GM21786 (cell line): ENCODE results near the gene NDUFS2.
A peak's percentile ranks its signal among the peaks of the same experiment; 100 is the strongest.

Experiments used
- ATAC-seq: cut with Tn5 transposase; IDR thresholded peaks from one replicate; pipeline ENCODE4 v1.9.1; 2021; ENCODE audit not compliant: unreplicated experiment

NDUFS2 gene

DNA sequence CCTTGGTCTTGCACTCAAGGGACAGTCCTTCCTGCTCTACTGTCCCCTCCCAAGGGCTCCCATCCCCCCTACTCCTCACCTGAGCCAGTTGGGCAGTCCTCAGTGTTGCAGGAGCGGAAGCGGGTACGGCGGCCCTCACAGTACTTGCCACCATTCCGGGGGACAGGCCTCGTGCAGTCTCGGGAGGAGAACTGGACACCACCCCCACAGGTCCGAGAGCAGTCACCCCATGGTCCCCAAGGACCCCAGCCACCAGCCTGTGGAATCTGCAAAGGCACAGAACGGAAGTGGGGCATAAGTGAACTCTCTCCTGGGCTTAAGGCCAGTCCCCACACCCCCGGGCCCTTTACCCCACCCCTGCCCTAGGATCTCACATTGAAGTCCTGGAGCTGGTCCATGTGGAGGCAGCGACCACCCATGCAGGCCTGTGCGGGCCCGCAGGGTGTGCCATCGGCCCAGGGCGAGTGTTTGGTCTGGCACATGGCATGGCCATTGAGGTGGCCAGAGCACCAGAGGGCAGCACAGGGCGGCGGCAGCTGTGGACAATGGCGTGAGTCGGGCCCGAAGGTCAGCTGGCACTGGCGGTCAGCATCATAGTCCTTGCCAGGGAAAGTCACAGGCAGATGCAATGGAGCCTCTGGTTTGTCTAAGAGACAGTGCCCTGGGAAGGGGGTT is 8.5 kb upstream of the NDUFS2 start:
- no peak for ATAC-seq

DNA sequence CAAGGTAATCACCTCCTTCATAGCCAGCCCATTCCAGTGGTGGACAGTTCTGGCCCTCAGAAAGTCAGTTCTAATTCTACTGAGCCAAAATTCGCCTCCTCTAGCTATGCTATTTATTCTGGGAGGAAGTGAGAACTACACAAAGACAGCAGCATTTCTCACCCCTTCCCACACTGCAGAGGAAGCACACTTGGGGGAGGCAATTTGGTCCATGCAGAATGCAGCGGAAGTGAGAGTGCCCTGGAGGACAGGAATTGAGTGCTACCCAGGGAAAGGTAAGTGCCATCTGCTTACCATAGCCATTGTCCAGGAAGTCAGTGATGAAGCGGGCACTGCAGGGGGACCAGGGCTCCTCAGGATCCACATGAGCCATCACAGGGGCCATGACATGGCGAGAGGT is 7.0 kb upstream of the NDUFS2 start:
- peak; percentile 78 for ATAC-seq

DNA sequence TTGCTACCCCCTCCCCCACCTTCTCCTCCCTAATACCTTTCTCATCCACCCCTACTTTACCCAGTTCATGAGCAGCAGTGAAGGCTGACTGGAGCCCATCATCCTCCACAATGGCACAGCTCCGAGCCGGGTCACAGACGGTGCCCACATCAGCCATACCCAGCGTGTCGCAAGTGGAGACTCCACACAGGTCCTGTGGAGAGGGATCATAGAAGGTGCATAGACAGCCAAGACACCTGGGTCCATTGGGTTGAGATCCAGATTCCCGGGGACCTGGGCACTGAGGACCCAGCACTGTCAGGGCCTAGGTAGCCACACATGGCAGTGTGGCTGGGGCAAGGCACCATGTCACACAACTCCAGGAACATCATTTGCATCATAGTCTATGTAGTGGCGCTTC is 6.1 kb upstream of the NDUFS2 start:
- ATAC-seq, result no peak

DNA sequence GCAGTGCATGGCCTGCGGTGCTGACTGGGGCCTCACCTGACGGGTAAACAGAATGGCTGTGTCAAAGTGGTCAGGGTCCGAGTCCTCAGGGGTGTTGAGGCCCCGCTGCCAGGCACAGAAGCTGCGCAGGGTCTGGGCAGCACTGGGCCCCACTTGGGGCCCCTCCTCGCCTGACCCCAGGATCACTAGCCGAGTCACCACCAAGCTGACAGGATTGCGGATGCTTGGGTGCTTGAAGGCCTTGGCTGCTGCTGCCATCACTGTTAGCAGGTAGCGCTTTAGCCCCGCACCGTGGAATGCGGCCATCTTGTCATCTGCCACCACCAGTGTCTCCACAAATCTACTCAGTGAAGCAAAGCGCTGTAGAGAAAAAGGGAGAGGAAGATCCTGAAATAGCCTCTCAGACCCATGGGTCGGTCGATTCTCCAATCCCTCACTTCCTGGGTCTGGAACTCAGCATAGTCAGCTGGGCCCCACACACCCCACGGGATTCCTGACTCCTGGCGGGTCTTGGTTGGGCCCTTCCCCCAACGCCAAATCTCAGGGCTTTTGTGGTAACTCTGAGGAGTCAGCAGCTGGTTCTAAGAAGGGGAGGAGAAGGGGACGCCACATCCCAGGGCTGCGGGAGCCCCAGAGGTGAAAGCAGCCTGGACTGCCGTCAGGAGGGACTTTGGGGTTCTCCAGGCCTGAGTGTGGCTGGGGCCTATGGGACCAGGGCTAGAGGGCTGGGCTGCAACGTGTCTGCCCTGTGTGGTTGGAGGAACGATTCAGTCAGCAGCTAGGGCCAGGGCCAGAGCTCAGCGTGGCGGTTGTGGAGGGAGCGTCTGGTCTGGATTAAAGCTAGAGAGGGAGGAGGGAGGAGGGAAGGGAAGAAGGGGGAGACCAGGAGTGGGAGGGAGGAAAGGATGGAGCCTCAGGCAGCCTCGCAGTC is 5.4 kb upstream of the NDUFS2 start:
- ATAC-seq, result no peak

DNA sequence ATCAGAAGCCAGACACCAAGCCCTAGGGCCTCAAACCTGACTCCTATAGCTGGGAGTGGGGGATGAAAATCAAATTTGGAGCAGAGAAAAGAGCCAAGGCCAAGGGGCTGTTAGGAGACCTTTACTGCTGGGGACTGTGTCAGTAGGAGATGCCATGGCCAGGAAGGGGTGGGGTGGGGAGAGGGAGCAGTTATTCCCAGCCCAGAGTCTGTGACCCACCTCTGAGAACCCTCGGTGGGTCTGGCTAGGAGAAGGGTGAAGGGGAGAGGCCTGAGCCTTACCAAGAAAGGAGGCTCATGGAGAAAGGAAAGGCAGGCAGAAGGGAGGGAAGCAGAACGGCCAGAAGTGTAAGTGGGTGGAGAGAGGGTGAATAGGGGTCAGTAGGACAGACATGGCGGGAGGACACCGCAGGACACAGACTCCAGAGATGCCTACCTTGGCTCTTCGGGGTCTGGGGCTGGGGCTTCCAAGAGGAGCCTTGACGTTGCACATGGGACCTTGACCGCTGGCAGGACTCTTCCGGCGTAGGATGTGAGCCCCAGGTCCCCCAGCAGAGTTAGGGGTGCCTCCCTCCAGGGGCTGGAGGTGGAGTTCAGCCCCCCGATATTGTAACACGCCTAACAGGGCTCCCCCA is 4.5 kb upstream of the NDUFS2 start:
- no peak for ATAC-seq

DNA sequence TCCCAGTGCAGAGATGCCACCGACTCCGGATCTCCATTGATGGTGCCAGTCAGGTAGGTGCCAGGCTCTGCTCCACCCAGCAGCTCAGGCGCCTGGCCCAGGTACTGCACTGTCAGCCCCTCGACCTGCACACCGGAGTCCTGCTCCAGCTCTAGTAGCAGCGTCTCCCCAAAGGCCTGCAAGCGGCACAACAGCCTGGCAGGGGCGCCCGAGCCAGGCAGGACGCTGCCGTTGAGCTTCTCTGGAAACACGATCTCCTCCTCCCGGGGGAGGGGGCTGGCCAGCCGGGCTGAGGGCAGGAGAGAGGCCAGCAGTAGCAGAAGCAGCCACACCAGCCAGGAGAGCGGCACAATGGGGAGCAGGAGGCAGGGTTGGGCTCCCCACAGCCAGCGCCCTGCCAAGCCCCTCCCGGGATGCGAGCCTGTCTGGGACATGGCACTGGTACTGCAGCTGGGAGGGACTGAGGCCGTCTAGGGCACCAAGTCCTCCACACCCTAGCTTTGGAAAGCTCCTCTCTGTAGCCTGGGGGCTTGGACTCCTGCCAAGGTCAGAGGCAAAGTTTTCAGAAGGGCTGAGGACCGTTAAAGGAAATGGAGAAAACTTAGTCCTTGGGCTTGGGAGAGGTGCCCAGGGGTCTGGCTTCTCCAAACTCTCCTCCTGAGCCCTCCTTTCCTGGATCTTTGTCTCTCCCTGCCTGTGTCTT is 3.8 kb upstream of the NDUFS2 start:
- no peak for ATAC-seq

DNA sequence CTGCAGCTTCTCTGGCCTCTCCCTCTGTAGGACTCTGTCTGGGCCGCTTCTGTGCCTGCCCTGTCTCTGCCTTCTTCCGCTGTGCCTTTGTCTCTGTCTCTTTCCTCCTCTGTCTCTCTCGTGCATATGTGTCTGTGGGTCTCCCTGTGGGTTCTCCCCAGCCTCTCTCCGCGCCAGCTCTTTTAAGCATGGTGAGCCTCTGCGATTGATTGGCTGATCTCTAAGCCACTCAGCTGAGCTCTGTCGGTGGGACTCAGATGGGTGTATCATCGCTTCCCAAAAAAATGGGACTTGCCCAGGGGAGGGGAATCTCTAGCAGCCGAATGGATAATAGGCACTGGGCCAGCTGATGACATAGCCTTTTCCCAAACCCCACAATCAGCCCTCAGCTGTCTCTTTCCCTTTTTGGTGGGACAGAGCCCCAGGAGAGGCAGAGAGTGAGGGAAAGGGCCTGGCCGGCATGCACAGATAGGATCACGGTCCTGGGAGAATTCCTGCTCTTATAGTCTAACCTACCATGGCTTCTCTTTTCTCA is 3.2 kb upstream of the NDUFS2 start, which contains the start of gene ADAMTS4:
Gene ADAMTS4, minus strand, starts transcription at position 158 of the 535 bp plus-strand sequence. CDS start 427 bp downstream, outside the sequence.
- ATAC-seq, result no peak

DNA sequence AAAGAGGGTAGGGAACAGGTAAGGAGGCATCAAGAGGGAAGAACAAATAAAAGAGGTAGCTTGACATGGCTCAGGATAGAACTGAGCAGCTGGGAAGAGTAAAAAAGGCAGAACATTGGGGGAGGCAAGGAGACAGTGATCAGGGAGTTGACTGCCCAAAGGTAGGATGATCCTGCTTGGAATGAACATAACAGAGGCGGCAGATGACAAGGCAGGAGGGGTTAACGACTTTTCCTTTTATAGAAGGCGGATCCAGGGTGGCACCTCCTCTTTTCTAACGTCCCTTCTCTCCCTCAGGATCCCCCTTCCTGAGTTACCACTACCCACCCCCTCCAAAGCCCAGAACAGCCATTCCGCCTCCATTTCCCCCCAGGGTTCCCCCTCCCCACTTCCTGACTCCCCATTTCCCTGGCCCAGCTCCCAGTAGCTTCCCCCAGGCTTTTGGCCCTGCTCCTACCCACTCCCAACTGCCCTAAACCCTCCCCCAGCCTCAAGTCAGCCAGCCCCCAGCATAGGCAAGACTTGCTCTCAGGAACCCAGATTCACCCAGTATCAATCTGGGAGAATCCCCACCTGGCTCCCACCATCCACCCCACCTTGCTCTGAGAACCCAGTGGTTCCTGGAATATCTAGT is 2.5 kb upstream of the NDUFS2 start:
- no peak for ATAC-seq

DNA sequence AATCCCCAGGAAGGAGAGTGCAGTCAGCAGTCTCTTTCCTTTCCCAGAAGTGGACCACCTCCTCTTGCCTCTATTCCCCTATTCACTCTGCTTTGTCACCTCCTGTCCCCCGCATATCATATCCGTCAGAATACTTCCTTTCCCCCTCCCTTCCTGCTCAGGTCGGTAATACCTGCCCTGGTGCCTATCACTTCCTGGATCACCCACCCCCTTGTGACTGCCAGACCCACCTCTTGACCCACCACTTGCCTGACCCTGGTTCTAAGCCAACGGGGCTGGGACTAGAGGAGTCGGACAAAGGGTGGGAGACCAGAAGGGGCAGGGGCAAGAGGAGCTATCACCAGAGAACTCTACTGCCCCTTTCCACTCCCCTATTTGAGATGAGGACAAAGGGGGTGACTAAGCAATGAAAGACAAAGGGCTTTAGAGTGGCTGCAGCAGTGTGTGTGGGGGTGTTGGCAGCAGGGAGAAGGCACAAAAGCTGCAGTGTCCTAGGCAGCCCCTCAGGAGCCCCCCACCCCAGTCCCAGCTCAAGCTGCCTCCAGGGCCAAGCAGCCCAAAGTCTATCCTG is 1.7 kb upstream of the NDUFS2 start:
- ATAC-seq, result no peak

DNA sequence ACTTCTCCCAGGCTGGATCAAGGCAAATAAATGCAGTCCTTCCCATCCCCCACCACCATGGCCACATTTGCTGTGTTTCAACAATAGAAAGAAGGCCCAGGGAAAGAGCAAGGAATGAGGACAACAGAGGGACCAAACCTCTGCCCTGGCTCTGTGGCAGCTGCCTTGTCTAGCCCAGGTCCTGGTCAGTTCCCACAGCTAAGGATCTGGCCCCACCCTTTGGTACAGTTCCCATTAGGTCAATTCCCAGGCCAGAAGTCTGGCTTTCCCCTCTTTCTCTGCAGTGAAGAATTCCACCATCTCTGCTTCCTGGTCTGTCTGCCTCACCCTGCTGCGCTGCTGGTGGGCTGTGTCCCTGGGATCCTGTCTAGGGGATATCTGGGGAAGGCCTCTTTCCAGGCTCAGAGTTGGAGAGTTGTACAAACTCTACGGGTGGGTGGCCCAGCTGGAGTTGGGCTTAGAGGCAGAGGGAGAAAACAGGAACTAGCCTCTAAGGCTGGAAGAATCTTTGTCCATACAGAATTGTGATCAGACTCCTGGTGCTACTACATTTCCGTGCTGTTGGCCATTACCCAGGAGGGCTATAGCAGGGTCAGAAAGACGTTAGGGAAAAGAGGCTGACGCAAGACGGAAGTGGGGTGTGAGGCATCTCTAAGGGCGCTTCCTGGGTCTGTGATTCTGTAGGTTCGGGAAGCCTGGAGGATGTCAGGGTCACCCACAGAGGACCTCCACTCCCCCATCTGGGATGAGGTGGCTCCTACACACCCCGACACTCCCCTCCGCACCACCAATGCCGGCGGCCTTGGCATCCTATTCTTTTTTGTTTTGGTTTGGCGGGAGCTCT is 953 bp upstream of the NDUFS2 start:
- ATAC-seq, result no peak

DNA sequence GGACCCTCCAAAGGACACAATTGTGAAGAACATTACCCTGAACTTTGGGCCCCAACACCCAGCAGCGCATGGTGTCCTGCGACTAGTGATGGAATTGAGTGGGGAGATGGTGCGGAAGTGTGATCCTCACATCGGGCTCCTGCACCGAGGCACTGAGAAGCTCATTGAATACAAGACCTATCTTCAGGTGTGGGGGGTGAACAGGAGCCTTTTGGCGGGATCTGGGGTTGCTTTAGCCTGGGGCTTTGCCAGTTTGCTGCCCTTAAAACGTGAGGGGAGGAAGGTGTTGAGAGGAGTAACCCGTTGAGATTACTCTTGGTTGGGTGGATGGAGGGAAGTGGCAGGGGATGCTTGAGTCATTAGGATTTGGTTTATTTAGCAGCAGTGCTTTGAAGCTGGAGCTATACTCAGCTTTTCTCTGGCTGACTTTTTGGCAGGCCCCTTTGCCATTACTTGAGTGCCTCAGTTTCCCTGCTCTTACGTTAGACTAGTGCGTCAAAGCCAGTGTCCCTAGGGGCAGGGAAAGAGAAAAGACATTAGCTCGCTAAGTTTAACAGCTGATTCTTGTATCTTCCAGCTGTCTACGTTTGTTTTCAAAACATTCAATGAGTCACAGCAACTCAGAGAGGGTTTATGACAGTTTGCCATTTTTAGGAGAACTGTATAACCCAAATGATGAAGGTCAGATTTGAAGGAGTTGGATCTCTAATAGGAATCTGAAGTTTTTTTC is 4.4 kb downstream of the NDUFS2 start:
- no peak for ATAC-seq

DNA sequence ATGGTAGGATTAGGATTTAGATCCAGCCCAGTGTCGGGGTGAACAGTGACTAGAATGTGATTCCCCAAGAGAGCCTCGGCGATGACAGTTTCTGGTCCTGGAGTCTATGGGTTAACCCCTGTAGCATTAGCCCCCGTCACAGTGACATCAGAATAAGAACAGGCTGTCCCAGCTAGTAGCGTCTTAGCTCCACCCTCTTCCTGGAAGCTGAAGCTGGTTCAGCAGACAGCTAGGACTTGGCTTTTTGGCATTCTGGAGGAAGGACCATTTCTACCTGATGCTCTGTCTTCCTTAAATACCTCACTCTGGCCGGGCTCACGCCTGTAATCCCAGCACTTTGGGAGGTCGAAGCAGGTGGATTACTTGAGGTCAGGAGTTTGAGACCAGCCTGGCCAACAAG is 5.0 kb downstream of the NDUFS2 start:
- ATAC-seq, result no peak

DNA sequence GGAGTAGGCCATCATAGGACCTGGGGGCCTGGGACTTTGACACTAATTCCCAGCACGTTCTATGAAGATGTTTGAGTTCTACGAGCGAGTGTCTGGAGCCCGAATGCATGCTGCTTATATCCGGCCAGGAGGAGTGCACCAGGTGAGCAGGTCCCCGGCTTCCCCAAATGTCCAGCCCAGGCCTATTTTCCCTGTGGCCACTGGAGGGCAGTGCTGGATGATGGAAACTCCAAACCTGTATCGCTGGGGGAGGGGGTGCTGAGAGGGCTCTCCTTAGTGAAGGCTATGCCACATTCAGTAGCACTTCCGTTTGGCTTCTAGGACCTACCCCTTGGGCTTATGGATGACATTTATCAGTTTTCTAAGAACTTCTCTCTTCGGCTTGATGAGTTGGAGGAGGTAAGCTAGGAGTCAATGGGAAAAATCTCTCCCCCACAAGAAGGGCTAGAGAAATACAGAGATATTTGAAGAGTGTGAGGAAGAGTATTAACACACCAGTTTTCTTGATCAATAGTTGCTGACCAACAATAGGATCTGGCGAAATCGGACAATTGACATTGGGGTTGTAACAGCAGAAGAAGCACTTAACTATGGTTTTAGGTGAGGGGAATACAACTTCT is 7.7 kb downstream of the NDUFS2 start:
- ATAC-seq, result no peak

DNA sequence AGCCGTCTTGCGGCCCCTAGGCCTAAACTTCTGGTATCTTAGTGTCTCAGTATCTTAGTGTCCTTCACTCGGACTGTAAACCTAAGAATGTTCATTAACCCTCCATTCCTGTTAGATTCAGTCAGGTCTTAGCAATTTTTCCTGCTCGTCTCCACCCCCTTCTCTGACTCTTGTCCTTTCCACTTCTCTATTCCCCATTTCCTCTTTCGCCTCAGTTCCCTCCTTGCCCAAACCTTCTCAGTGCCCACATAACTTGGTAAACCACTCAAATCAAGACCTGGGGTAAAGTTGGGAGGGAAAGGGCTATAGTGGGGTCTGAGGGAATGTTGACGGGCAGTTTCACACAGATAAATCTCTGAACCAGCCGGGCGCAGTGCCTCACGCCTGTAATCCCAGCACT is 12.2 kb downstream of the NDUFS2 start:
- ATAC-seq, result no peak

DNA sequence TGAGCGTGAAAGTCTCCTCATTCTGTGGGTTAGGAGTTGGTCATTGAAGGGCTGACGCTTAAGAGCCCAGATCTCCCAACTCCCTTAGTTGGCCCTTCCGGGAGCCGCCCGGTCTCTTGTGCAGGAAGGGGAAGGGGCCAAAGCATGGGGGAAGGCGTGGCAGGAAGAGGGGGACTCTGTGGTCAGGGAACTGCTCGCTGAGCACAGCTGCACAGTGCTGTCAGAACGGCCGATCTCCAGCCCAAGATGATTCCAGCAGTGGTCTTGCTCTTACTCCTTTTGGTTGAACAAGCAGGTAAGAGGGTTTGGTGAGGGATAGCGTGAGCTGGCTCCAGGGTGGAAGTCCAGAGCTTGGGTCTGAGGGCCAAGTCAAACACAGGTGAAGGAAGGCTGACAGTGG is 12.9 kb downstream of the NDUFS2 start, which contains the start of gene FCER1G:
Gene FCER1G, plus strand, starts transcription at position 220 of the 400 bp plus-strand sequence. Its CDS starts 27 bp downstream, at position 247.
- no peak for ATAC-seq

DNA sequence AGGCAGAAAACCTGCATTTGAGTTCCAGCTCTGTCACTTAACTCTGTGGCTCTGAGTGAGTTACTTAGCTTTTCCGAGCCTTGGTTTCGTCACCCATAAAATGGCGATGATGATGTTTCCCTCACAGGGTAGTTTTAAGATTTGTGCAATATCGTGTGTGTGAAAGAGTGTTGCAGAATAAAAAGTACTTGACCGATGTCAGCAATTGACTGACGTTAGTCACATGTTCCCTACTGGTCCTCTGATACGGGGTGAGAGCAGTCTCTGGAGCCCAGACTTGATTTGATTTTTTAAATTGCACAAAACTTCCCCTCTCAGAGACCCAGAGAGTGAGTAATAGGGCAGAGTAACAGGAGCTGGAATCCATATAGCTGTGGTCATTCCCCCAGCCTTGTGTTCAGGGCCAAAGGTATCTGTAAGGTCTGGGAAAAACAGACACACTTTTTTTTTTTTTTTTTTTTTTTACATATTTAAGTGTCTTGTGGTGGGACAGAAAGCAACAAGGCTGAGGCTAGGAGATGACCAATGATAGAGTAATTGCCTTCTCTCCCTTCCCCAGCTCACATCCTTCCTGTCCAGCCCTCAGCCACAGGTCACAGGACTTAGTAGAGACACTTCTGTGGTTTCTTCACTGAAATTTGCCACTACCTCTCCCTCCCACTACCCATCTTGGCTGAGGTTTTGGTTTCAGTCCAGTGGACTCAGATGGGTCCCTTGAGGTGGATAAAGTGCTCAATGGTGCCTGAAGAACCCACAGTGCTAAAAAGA is 15.0 kb downstream of the NDUFS2 start:
- ATAC-seq, result peak; percentile 90

DNA sequence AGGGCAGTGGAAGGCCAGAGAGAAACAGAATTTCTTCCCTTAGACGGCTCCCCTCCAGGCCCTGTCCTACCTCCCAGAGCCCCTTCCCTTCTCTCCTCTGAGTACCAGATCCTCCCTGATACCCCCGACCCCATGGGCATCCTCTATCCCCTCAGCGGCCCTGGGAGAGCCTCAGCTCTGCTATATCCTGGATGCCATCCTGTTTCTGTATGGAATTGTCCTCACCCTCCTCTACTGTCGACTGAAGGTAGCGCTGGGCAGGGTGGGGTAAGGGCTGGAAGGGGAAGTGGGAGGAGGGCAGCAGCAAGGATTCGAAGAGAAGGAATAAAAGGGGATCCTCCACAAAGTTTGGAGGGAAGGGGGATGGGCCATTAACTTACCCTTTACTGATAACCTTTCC is 15.7 kb downstream of the NDUFS2 start:
- ATAC-seq, result no peak
